ENCODE results near the gene GNG12. TPM values are rescaled to one million over a fixed set of nuclear protein-coding genes. Genes with fewer than 3 reads are reported as not detected.

The GNG12 gene
- total RNA-seq, 1 experiment from 2014 or later: 23.7 TPM

DNA sequence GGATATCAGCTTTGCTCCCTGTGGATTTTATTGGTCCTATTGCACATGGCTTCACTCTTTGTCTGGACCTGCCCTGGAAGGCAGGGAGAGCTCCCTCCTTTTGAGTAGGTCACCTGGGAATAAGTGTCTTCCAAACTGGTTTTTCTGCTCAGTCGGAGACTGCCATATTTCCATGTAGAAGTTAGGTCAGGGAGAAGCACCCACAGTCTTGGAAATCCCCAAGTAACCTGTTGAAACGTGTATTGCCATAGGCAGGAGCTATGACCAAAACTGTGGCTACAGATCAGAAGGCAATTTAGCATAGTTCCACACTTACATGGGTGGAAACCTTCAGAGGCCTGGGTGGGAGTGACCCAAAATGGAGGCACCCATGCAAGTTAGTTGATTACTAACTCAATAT, 3.5 kb upstream of the GNG12 start:
- peaks cover 19% of the 10 kb centered on the region for H3K27me3 Mint-ChIP-seq (ENCODE audit: low read depth)

DNA sequence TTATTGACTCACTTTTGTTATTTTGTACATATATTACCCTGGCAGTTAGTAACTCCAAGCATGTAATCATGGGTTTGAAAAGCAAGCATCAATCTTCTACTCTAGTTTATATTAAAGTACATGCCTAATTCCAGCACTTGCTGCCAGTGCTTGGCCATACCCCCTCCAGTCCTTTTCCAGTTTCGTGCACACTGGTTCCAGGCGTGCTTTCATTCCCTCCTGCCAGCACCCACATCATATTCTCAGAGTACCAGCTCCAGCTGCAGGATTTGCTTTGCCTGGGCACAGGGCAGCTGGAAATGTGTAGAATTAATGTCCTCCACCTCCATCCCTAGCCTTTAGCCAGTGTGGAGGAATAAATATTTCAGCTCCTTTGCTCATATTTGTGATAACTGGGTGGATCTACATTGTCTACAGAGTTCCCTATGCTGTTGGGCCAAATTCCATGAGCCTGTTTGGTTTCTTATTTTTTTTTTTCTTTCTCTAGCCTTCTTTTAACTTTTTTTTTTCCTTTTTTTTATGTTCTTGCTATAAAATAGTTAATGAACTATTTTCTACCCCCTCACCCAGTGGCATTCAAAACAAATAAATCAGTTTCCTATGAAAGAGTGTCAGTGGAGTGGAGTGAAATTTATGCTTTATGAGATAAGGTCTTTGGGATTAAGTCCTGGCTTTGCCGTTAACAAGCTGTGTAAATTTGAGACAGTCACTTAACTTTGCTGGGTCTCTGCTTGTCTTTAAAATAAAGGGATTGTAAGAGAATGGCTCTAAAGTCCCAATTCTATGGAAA, 2.6 kb upstream of the GNG12 start:
- no peak for ATAC-seq
- Mint-ChIP-seq H3K4me1 (peaks cover 82% of the 10 kb centered on the region), H3K9me3 (no peaks in the 10 kb centered on the region), H3K4me3 (no peak overlapping the region), H3K36me3 (no peaks in the 10 kb centered on the region), H3K27me3 (ENCODE audit: low read depth) (peaks cover 25% of the 10 kb centered on the region), H3K27ac (no peak overlapping the region)
- CTCF ChIA-PET: interaction anchor here (2.3 kb wide), 1 partner anchor 70 kb away, joined by 10 read pairs; no protein-coding TSS in a partner anchor
- TF ChIP-seq, protein P1, sequence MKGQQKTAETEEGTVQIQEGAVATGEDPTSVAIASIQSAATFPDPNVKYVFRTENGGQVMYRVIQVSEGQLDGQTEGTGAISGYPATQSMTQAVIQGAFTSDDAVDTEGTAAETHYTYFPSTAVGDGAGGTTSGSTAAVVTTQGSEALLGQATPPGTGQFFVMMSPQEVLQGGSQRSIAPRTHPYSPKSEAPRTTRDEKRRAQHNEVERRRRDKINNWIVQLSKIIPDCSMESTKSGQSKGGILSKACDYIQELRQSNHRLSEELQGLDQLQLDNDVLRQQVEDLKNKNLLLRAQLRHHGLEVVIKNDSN (CRISPR knock-in tag; IDR thresholded peaks at IDR 0.05): no peak
- TF ChIP-seq, protein P2, sequence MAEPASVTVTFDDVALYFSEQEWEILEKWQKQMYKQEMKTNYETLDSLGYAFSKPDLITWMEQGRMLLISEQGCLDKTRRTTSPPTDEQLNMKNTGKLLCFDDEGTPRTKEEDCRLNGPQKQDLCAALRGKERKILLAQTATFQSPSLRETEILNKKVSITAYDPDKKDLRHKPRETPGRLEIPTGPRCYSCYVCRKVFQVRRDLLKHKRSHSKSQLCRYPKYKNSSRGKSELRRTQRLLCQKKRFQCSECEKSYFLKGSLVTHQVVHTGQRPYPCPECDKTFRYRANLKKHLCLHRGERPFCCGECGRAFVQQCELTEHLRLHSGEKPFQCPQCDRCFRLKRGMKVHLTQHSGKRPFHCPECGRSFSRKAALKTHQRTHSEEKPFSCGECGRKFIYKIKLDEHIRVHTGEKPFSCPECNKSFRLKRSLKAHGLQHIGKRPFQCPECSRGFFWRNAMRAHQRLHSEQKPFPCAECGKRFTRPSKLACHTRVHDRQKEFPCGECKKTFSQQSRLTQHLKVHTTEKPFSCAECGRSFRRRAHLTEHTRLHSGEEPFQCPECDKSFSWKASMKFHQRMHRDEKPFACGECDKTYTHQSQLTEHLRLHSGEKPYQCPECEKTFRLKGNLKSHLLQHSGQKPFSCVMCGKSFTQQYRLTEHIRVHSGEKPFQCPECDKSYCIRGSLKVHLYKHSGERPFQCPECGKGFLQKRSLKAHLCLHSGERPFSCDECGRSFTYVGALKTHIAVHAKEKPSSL (CRISPR knock-in tag; conservative IDR thresholded peaks at IDR 0.05): no peak
- TF ChIP-seq NR2C2 (CRISPR knock-in tag; IDR thresholded peaks at IDR 0.05): no peak
- TF ChIP-seq NFE2L1 (CRISPR knock-in tag; IDR thresholded peaks at IDR 0.05): no peak
- no peak for TF ChIP-seq MYBL2 (CRISPR knock-in tag; IDR thresholded peaks at IDR 0.05)
- TF ChIP-seq, protein P3, sequence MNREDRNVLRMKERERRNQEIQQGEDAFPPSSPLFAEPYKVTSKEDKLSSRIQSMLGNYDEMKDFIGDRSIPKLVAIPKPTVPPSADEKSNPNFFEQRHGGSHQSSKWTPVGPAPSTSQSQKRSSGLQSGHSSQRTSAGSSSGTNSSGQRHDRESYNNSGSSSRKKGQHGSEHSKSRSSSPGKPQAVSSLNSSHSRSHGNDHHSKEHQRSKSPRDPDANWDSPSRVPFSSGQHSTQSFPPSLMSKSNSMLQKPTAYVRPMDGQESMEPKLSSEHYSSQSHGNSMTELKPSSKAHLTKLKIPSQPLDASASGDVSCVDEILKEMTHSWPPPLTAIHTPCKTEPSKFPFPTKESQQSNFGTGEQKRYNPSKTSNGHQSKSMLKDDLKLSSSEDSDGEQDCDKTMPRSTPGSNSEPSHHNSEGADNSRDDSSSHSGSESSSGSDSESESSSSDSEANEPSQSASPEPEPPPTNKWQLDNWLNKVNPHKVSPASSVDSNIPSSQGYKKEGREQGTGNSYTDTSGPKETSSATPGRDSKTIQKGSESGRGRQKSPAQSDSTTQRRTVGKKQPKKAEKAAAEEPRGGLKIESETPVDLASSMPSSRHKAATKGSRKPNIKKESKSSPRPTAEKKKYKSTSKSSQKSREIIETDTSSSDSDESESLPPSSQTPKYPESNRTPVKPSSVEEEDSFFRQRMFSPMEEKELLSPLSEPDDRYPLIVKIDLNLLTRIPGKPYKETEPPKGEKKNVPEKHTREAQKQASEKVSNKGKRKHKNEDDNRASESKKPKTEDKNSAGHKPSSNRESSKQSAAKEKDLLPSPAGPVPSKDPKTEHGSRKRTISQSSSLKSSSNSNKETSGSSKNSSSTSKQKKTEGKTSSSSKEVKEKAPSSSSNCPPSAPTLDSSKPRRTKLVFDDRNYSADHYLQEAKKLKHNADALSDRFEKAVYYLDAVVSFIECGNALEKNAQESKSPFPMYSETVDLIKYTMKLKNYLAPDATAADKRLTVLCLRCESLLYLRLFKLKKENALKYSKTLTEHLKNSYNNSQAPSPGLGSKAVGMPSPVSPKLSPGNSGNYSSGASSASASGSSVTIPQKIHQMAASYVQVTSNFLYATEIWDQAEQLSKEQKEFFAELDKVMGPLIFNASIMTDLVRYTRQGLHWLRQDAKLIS (CRISPR knock-in tag; IDR thresholded peaks at IDR 0.05; ENCODE audit: borderline replicate concordance): no peak
- TF ChIP-seq, protein P4, sequence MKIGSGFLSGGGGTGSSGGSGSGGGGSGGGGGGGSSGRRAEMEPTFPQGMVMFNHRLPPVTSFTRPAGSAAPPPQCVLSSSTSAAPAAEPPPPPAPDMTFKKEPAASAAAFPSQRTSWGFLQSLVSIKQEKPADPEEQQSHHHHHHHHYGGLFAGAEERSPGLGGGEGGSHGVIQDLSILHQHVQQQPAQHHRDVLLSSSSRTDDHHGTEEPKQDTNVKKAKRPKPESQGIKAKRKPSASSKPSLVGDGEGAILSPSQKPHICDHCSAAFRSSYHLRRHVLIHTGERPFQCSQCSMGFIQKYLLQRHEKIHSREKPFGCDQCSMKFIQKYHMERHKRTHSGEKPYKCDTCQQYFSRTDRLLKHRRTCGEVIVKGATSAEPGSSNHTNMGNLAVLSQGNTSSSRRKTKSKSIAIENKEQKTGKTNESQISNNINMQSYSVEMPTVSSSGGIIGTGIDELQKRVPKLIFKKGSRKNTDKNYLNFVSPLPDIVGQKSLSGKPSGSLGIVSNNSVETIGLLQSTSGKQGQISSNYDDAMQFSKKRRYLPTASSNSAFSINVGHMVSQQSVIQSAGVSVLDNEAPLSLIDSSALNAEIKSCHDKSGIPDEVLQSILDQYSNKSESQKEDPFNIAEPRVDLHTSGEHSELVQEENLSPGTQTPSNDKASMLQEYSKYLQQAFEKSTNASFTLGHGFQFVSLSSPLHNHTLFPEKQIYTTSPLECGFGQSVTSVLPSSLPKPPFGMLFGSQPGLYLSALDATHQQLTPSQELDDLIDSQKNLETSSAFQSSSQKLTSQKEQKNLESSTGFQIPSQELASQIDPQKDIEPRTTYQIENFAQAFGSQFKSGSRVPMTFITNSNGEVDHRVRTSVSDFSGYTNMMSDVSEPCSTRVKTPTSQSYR (CRISPR knock-in tag; IDR thresholded peaks at IDR 0.05): no peak
- TF ChIP-seq NFATC4 (CRISPR knock-in tag; IDR thresholded peaks at IDR 0.05): no peak
- TF ChIP-seq SOX15 (CRISPR knock-in tag; IDR thresholded peaks at IDR 0.05): no peak
- TF ChIP-seq, protein P5, sequence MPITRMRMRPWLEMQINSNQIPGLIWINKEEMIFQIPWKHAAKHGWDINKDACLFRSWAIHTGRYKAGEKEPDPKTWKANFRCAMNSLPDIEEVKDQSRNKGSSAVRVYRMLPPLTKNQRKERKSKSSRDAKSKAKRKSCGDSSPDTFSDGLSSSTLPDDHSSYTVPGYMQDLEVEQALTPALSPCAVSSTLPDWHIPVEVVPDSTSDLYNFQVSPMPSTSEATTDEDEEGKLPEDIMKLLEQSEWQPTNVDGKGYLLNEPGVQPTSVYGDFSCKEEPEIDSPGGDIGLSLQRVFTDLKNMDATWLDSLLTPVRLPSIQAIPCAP (CRISPR knock-in tag; IDR thresholded peaks at IDR 0.05): no peak
- no peak for TF ChIP-seq JUN (CRISPR knock-in tag; IDR thresholded peaks at IDR 0.05)
- DNase-seq (ENCODE audit: low spot score): no peak
- POLR2A ChIA-PET: no interaction called here

More for the DNA sequence above, 3.5 kb upstream of the GNG12 start:
- Mint-ChIP-seq H3K4me3 (no peak overlapping the region), H3K9me3 (no peaks in the 10 kb centered on the region), H3K36me3 (no peaks in the 10 kb centered on the region), H3K4me1 (peaks cover 82% of the 10 kb centered on the region), H3K27ac (no peak overlapping the region)
- CTCF ChIA-PET: interaction anchor here (2.1 to 2.3 kb wide), 2 partner anchors 17 to 71 kb away, joined by 8 to 10 read pairs; no protein-coding TSS in a partner anchor
- POLR2A ChIA-PET: no interaction called here
- no peak for ATAC-seq
- DNase-seq (ENCODE audit: low spot score): no peak
- no peak for TF ChIP-seq NFYB (CRISPR knock-in tag; conservative IDR thresholded peaks at IDR 0.05; ENCODE audit: low read depth)
- TF ChIP-seq, protein P6, sequence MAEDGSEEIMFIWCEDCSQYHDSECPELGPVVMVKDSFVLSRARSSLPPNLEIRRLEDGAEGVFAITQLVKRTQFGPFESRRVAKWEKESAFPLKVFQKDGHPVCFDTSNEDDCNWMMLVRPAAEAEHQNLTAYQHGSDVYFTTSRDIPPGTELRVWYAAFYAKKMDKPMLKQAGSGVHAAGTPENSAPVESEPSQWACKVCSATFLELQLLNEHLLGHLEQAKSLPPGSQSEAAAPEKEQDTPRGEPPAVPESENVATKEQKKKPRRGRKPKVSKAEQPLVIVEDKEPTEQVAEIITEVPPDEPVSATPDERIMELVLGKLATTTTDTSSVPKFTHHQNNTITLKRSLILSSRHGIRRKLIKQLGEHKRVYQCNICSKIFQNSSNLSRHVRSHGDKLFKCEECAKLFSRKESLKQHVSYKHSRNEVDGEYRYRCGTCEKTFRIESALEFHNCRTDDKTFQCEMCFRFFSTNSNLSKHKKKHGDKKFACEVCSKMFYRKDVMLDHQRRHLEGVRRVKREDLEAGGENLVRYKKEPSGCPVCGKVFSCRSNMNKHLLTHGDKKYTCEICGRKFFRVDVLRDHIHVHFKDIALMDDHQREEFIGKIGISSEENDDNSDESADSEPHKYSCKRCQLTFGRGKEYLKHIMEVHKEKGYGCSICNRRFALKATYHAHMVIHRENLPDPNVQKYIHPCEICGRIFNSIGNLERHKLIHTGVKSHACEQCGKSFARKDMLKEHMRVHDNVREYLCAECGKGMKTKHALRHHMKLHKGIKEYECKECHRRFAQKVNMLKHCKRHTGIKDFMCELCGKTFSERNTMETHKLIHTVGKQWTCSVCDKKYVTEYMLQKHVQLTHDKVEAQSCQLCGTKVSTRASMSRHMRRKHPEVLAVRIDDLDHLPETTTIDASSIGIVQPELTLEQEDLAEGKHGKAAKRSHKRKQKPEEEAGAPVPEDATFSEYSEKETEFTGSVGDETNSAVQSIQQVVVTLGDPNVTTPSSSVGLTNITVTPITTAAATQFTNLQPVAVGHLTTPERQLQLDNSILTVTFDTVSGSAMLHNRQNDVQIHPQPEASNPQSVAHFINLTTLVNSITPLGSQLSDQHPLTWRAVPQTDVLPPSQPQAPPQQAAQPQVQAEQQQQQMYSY (CRISPR knock-in tag; IDR thresholded peaks at IDR 0.05): no peak
- no peak for TF ChIP-seq TEAD1 (CRISPR knock-in tag; IDR thresholded peaks at IDR 0.05)
